Measurements from ENCODE around the gene MBP. TPM values are rescaled to one million over a fixed set of nuclear protein-coding genes. Genes with fewer than 3 reads are reported as not detected.

MBP gene
- total and polyA plus RNA-seq, 2 donors (not counting 3 experiments of a cell fraction or from before 2014, with no cell fraction given) = 1.7 to 2.3 TPM

DNA sequence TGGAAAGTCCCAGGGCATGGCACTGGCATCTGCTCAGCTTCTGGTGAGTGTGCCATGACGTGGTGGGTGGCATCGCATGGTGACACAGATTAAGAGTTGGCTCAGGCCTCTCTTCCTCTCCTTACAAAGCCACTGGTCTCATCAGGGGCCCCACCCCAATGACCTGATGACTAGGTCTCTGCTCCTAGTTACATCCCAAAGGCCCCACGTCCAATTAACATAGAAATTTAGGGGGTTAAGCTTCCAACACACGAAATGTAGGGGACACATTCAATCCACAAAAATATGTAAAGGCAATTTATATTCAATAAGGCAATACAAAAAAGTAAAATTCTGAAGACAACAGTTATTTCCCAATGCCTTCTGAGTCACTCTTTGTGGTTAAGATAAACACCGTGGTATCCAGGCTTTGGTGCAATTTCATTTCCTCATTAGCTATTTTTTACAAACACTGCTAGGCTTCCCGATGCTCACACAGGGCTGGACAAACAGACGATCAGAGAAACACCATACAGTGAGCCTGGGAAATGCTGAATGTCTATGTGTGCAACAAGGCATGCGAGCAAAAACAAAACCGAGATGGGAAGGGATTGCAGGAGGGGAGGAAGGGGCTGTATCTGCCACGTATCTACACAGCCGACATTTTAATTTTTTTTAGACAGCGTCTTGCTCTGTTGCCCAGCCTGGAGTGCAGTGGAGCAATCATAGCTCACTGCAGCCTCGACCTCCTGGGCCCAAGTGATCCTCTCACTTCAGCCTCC, 67.2 kb downstream of the MBP start:
- dilution Hi-C loops (cut with MboI; ENCODE audit: extremely low pct_ligation_motif_present, low sequenced_read_pairs) (no loop called here), intact Hi-C loops (cut with micrococcal nuclease) (loop anchor here (5.0 kb wide), 1 partner anchor 67 kb away; the partner anchor contains the start of gene MBP)
- ChIA-PET CTCF (interaction anchor here (0.8 to 3.7 kb wide), 4 partner anchors 10 to 262 kb away, joined by 3 to 31 read pairs (median 6); no protein-coding TSS in a partner anchor), POLR2A (no interaction called here)
- peak; percentile 89 for FAIRE-seq
- no peaks in the 10 kb centered on the region for H3K36me3 ChIP-seq (ENCODE audit: control insufficient read depth in 2 of 2, extremely low read depth in 1 of 2, insufficient read depth in 2 of 2, low read length in 2 of 2)
- H3K9me3 ChIP-seq (replicated peaks; ENCODE audit: control insufficient read depth, insufficient read depth, low read length) = no peaks in the 10 kb centered on the region
- H3K4me3 ChIP-seq (replicated peaks in 1 of 3; ENCODE audit: insufficient read depth in 1 of 3, low read depth in 1 of 3, low read length in 3 of 3) = no peak overlapping the region
- TF ChIP-seq FOS (IDR thresholded peaks at IDR 0.05; ENCODE audit: borderline replicate concordance, insufficient read depth, low read length) (peak; percentile 64), POLR2AphosphoS5 (IDR thresholded peaks at IDR 0.05; ENCODE audit: insufficient read depth, low read depth, low read length) (no peak)
- no peak overlapping the region for H2AFZ ChIP-seq (ENCODE audit: low read depth, low read length)
- H3K27ac ChIP-seq (ENCODE audit: insufficient read depth, low read depth, low read length) = peak overlapping the region; percentile 35
- no peaks in the 10 kb centered on the region for H4K20me1 ChIP-seq (replicated peaks; ENCODE audit: control insufficient read depth, extremely low read depth, insufficient read depth, low read length)
- BruUV-seq (replicated peaks) = no TSS peak
- H3K27me3 ChIP-seq (ENCODE audit: control insufficient read depth in 2 of 2, insufficient read depth in 2 of 2, low read length in 2 of 2) = no peaks in the 10 kb centered on the region
- no peaks in the 10 kb centered on the region for H3K79me2 ChIP-seq (ENCODE audit: control insufficient read depth, insufficient read depth, low read length)
- H3K9ac ChIP-seq (replicated peaks; ENCODE audit: extremely low read depth, insufficient read depth, low read length) = no peak overlapping the region
- no peaks in the 10 kb centered on the region for H3K9me1 ChIP-seq (replicated peaks; ENCODE audit: control insufficient read depth, extremely low read depth, insufficient read depth, low read length)
- DNase-seq (ENCODE audit: low read depth, low spot score) = peak; percentile 59
- peaks cover 51% of the 10 kb centered on the region for H3K4me1 ChIP-seq (ENCODE audit: control insufficient read depth, extremely low read depth, insufficient read depth, low read length)
- H3K4me2 ChIP-seq (ENCODE audit: insufficient read depth, low read length) = no peak overlapping the region

DNA sequence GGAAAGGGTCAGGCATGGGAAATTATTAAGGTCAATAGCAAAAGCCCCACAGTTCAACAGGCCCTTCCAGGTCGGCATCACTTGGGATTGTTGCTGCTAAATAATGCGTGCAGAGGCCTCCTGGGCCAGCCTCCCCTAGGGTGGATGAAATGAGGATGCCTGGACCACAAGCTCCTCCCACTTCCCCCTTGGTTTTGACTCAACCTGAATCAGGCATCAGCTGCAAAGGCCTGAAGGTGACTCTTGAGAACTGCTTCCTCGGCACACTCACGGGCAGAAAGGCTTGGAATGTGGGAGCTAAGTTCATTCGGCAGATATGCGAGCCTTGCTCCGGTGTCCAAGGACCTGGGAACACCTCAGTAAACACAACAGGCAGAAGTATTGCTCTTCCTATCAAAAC, 69.3 kb downstream of the MBP start:
- no peaks in the 10 kb centered on the region for H3K27me3 ChIP-seq (ENCODE audit: control insufficient read depth in 2 of 2, insufficient read depth in 2 of 2, low read length in 2 of 2)
- peak overlapping the region; percentile 16 for H2AFZ ChIP-seq (ENCODE audit: low read depth, low read length)
- dilution Hi-C loops (cut with MboI; ENCODE audit: extremely low pct_ligation_motif_present, low sequenced_read_pairs) (no loop called here), intact Hi-C loops (cut with micrococcal nuclease) (no loop called here)
- CTCF ChIA-PET = interaction anchor here (1.1 to 1.6 kb wide), 2 partner anchors 63 to 149 kb away, joined by 4 to 6 read pairs; no protein-coding TSS in a partner anchor
- POLR2A ChIA-PET = no interaction called here
- no peaks in the 10 kb centered on the region for H3K9me3 ChIP-seq (replicated peaks; ENCODE audit: control insufficient read depth, insufficient read depth, low read length)
- no peak overlapping the region for H3K4me3 ChIP-seq (replicated peaks in 1 of 3; ENCODE audit: insufficient read depth in 1 of 3, low read depth in 1 of 3, low read length in 3 of 3)
- H3K79me2 ChIP-seq (ENCODE audit: control insufficient read depth, insufficient read depth, low read length) = no peaks in the 10 kb centered on the region
- no peaks in the 10 kb centered on the region for H3K9me1 ChIP-seq (replicated peaks; ENCODE audit: control insufficient read depth, extremely low read depth, insufficient read depth, low read length)
- no peak for DNase-seq (ENCODE audit: low read depth, low spot score)
- no peak overlapping the region for H3K27ac ChIP-seq (ENCODE audit: insufficient read depth, low read depth, low read length)
- H4K20me1 ChIP-seq (replicated peaks; ENCODE audit: control insufficient read depth, extremely low read depth, insufficient read depth, low read length) = no peaks in the 10 kb centered on the region
- no peaks in the 10 kb centered on the region for H3K36me3 ChIP-seq (ENCODE audit: control insufficient read depth in 2 of 2, extremely low read depth in 1 of 2, insufficient read depth in 2 of 2, low read length in 2 of 2)
- H3K4me1 ChIP-seq (ENCODE audit: control insufficient read depth, extremely low read depth, insufficient read depth, low read length) = peaks cover 33% of the 10 kb centered on the region
- BruUV-seq (replicated peaks) = no TSS peak
- H3K9ac ChIP-seq (replicated peaks; ENCODE audit: extremely low read depth, insufficient read depth, low read length) = no peak overlapping the region
- no peak overlapping the region for H3K4me2 ChIP-seq (ENCODE audit: insufficient read depth, low read length)
- FAIRE-seq = no peak
- TF ChIP-seq GATA2 (IDR thresholded peaks at IDR 0.05; ENCODE audit: insufficient read depth, insufficient read length, low read depth, low read length) (no peak), JUN (IDR thresholded peaks at IDR 0.05; ENCODE audit: borderline replicate concordance, insufficient read depth, insufficient read length, low read depth) (no peak), EZH2 (IDR thresholded peaks at IDR 0.05; ENCODE audit: borderline replicate concordance, low read depth, low read length, severe bottlenecking) (no peak), FOS (IDR thresholded peaks at IDR 0.05; ENCODE audit: borderline replicate concordance, insufficient read depth, low read length) (no peak), POLR2A (IDR thresholded peaks at IDR 0.05; ENCODE audit: low read depth, low read length) (no peak), MYC (IDR thresholded peaks at IDR 0.05; ENCODE audit: low read depth, low read length) (no peak)
- TF ChIP-seq, protein P1, sequence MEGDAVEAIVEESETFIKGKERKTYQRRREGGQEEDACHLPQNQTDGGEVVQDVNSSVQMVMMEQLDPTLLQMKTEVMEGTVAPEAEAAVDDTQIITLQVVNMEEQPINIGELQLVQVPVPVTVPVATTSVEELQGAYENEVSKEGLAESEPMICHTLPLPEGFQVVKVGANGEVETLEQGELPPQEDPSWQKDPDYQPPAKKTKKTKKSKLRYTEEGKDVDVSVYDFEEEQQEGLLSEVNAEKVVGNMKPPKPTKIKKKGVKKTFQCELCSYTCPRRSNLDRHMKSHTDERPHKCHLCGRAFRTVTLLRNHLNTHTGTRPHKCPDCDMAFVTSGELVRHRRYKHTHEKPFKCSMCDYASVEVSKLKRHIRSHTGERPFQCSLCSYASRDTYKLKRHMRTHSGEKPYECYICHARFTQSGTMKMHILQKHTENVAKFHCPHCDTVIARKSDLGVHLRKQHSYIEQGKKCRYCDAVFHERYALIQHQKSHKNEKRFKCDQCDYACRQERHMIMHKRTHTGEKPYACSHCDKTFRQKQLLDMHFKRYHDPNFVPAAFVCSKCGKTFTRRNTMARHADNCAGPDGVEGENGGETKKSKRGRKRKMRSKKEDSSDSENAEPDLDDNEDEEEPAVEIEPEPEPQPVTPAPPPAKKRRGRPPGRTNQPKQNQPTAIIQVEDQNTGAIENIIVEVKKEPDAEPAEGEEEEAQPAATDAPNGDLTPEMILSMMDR (IDR thresholded peaks at IDR 0.05; ENCODE audit: extremely low read depth in 1 of 2, insufficient read depth in 1 of 2, low read depth in 1 of 2, low read length in 2 of 2) = no peak
- TF ChIP-seq, protein P2, sequence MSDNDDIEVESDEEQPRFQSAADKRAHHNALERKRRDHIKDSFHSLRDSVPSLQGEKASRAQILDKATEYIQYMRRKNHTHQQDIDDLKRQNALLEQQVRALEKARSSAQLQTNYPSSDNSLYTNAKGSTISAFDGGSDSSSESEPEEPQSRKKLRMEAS (IDR thresholded peaks at IDR 0.05; ENCODE audit: insufficient read depth, insufficient read length) = no peak

Data from endothelial cell of umbilical vein (primary cell).